ENCODE results near the gene SETBP1. TPM values are rescaled to one million over a fixed set of nuclear protein-coding genes. Genes with fewer than 3 reads are reported as not detected.

The SETBP1 gene
- total and polyA plus RNA-seq, 2 of the 13 experiments (the other 11 are each of a cell fraction or from before 2014, with no cell fraction given), result 0.18 to 0.65 TPM

GRCh38 chr18:44781886-44782285 lies 101.2 kb downstream of the SETBP1 start (continued):
- TF ChIP-seq ZBTB40 (IDR thresholded peaks at IDR 0.05) (no peak), ZBTB40 (CRISPR knock-in tag; IDR thresholded peaks at IDR 0.05) (no peak), ZNF296 (CRISPR knock-in tag; conservative IDR thresholded peaks at IDR 0.05) (no peak)

- no peak overlapping the region for H3K4me3 ChIP-seq (replicated peaks in 1 of 3; ENCODE audit: insufficient read depth in 1 of 3, low read depth in 2 of 3, low read length in 3 of 3)
- no TSS peak for BruUV-seq (replicated peaks)
- FAIRE-seq, result no peak
- ChIA-PET CTCF (ENCODE audit: low intra/inter-chr PET ratio, low total read pairs) (no interaction called here), POLR2A (no interaction called here)
- H3K4me1 ChIP-seq (ENCODE audit: insufficient read depth, low read length), result peaks cover 16% of the 10 kb centered on the region
- H3K27me3 ChIP-seq (ENCODE audit: control insufficient read depth in 1 of 2, insufficient read depth in 2 of 2, low read length in 2 of 2), result no peaks in the 10 kb centered on the region; a peak in 1 of 5 replicates
- DNase-seq (ENCODE audit: low spot score), result no peak
- in situ Hi-C loops (cut with HindIII; ENCODE audit: extremely low pct_ligation_motif_present, low pct_unique_long_range_greater_than_20kb) (loop anchor here (25.0 kb wide), 1 partner anchor 95 kb away; the partner anchor contains the start of gene SETBP1), intact Hi-C loops (cut with micrococcal nuclease; ENCODE audit: unreplicated experiment) (no loop called here)
- H4K20me1 ChIP-seq (ENCODE audit: insufficient read depth, low read length), result no peaks in the 10 kb centered on the region
- H3K27ac ChIP-seq (ENCODE audit: extremely low read length, insufficient read depth, low read length), result no peak overlapping the region
- no peaks in the 10 kb centered on the region for H3K79me2 ChIP-seq (ENCODE audit: insufficient read depth, low read length)
- H3K9me3 ChIP-seq (ENCODE audit: low read length), result no peaks in the 10 kb centered on the region
- no peak overlapping the region for H3K9ac ChIP-seq (ENCODE audit: insufficient read depth, low read depth, low read length)
- ATAC-seq, result no peak
- no peak overlapping the region for H3K4me2 ChIP-seq (ENCODE audit: low read depth, low read length)
- 48% methylated on average over 5 of the region's 5 CpGs for WGBS (ENCODE audit: low lambda C conversion rate)
- H3K36me3 ChIP-seq (replicated peaks in 1 of 2; ENCODE audit: control insufficient read depth in 1 of 2, insufficient read depth in 2 of 2, low read length in 2 of 2), result no peaks in the 10 kb centered on the region
- H2AFZ ChIP-seq (ENCODE audit: low read length), result no peak overlapping the region
- TF ChIP-seq ZNF552 (CRISPR knock-in tag; IDR thresholded peaks at IDR 0.05; ENCODE audit: borderline replicate concordance), result no peak
- no peak for TF ChIP-seq ZFP36 (IDR thresholded peaks at IDR 0.05; ENCODE audit: borderline replicate concordance, low read depth, low read length, partially characterized antibody)
- no peak for TF ChIP-seq NCOR1 (IDR thresholded peaks at IDR 0.05; ENCODE audit: borderline replicate concordance, low read length)
- no peak for TF ChIP-seq POLR2AphosphoS2 (IDR thresholded peaks at IDR 0.05; ENCODE audit: low read depth, low read length)
- no peak for TF ChIP-seq ZNF605 (CRISPR knock-in tag; IDR thresholded peaks at IDR 0.05)
- no peak for TF ChIP-seq SRSF9 (IDR thresholded peaks at IDR 0.05; ENCODE audit: borderline replicate concordance, insufficient read depth, low read depth, low read length, poor library complexity, severe bottlenecking)
- no peak for TF ChIP-seq ZNF512B (CRISPR knock-in tag; IDR thresholded peaks at IDR 0.05; ENCODE audit: borderline replicate concordance)
- no peak for TF ChIP-seq RARG (CRISPR knock-in tag; IDR thresholded peaks at IDR 0.05; ENCODE audit: low read depth)
- no peak for TF ChIP-seq PAF1 (CRISPR knock-in tag; IDR thresholded peaks at IDR 0.05)
Observed at GRCh38 chr18:44782617-44783016, 101.9 kb downstream of the SETBP1 start.
